Activated CD8-positive, alpha-beta memory T cell treated with anti-CD3 and anti-CD28 coated beads, Interleukin-2, amount 50 U/mL, for 4 hours (primary cell): ENCODE measurements around the gene ORM2.

Source experiments
- DNase-seq: peaks from one replicate; pipeline ENCODE4 v3.0.0-alpha.2; 2020

The ORM2 gene

GRCh38 chr9:114373960-114374730 lies 44.5 kb downstream of the ORM2 start:
- no peak for DNase-seq

GRCh38 chr9:114374936-114375335 lies 45.3 kb downstream of the ORM2 start:
- no peak for DNase-seq

- no peak for DNase-seq
These were observed 45.9 kb downstream of the ORM2 start for GRCh38 chr9:114375386-114376175.

- DNase-seq = no peak
These were observed 47.1 kb downstream of the ORM2 start for GRCh38 chr9:114376586-114377445.

- DNase-seq = no peak
These were observed 48.3 kb downstream of the ORM2 start for GRCh38 chr9:114378016-114378415.

- no peak for DNase-seq
These were observed 49.2 kb downstream of the ORM2 start for GRCh38 chr9:114378883-114379282.
